HT-29 (cell line): ENCODE measurements around the gene EBF4. TPM values are rescaled to one million over a fixed set of nuclear protein-coding genes. Genes with fewer than 3 reads are reported as not detected.
"Not testable (repeated sequence)": the region's sequence is repeated elsewhere in the genome, so short reads cannot be mapped to it uniquely, and the experiment has no call there.

ENCODE experiments used
- DNase-seq: peaks from one replicate; pipeline ENCODE4 v3.0.0-alpha.2; 2015; ENCODE audit warnings: low spot score
- total RNA-seq: library from RNA; depleted of rRNA; stranded (reverse); fragments of >200 nt; shearing (Covaris generic); gene quantifications from 2 replicates; pipeline ENCODE4 v1.2.3, GENCODE V29; 2014

The EBF4 gene
- total RNA-seq, 1 experiment from 2014 or later = 0.23 TPM

DNA sequence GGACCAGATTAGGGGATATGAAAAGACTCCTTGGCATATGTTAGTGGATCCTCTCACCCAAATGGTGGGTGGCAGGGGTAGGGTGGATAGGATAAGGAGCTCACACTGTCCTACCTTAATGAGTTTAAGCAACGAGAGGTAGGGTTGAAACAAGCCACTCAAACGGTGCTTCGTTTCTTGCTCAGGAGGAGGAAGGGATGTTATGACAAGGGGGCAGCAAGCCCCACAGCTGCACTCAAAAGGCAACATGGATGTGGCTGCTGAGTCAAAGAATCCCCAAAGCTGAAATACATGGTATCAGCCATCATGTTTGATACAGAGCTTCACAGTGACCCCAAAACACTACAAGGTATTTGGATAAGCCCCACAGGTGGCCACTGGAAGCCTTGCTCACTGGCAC is 20.1 kb upstream of the EBF4 start:
- DNase-seq = no peak

DNA sequence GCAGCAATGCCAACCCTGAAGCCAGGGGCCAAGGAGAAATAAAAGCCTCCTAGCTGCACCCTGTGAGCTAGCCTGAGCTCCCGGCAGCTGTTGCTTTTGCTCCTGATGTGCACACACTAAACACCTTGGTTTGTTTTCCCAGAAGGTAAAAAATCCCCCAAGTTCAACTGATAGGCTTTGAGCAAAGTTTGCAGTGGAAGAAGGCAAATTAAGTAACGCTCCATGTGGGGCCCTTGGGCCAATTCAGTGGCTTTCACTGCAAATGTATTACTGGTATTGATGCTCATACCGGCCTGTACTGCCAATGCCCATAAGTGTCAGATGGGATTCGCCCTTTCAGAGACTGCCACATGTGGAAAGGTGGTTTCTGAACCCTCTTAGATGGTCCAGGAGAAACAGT is 19.1 kb upstream of the EBF4 start:
- DNase-seq = no peak

DNA sequence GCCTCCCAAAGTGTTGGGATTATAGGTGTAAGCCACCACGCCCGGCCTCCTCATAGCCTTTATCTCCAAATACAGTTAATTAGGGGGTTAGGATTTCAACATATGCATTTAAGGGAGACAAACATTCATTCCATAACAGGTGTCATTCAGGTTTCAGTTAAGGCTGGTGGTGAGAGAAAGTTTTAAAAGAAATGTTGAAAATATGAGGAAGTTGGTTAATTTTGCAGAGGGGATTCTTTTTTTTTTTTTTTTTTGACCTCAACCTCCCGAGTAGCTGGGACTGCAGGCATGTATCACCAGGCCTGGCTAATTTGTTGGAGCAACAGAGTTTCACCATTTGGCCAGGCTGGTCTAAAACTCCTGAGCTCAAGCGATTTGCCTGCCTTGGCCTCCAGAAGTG is 12.5 kb upstream of the EBF4 start:
- no peak for DNase-seq

DNA sequence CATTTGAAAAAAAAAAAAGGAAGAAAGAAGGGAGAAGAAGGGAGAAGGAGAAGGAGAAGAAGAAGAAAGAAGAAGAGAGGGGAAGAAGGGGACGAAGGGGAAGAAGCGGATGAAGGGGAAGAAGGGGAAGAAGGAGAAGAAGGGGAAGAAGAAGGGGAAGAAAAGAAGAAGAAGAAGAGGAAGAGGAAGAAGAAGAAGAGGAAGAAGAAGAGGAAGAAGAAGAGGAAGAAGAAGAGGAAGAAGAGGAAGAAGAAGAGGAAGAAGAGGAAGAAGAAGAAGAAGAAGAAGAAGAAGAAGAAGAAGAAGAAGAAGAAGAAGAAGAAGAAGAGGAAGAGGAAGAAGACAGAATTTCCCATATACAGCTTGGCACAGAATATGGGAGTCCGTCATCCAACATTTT is 10.5 kb upstream of the EBF4 start:
- not testable (repeated sequence) for DNase-seq

DNA sequence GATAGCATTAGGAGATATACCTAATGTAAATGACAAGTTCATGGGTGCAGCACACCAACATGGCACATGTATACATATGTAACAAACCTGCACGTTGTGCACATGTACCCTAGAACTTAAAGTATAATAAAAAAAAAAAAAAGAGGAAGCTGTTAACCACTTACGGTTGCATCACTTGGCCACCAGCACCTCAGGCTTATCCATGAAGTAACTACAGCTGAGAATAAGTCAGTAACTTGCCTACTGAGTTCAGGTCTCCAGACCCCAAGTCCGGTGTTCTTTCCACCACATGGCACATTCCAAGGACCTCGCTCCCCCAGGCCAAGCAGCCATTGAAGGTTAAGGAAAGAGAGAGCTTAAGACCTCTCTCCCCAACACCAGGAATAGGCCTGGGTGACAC is 7.8 kb upstream of the EBF4 start:
- DNase-seq = not testable (repeated sequence)

DNA sequence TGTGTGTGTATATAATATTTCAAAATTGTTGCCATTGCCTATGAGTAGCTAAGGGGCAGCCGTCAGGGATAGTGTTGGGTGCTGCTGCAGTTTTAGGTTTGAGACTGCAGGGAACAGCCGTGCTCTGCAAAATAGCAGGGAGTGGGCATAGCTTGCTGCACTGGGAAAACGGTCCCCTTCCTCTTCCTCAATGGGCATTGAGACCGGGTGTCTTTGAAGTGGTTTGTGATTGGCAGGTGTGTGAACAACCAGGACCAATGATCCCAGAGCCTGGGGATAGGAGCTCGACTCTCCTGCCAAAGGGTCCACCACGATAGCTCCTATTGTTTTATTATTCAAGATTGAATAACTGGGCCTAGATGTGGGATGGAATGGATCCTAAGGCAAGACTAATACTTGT is 5.1 kb upstream of the EBF4 start:
- DNase-seq = no peak

DNA sequence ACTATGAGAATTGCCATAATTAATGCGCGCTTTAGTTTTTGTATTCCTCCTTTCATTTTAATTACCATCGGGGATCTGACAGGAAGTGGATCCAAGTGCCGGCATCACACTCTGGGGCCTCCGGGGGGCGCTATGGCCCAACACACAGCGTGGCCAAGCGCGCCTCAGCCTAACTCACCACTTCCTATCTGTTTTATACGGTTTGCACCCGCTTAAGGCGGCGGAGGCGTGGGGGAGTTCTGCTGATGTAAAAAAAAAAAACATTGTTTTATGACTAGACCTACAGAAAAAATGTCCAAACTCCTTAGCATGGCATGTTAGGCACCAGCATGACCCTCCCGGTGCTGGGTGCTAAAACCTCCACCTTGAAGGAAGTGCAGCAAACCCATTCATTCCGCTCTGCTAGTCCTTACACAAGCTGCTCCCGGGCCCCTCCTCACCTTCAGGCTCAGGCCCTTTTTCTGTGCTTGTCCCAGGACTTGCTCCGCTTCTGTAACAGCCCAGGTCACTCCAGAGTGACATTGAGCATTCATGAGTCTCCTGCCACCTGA is 4.5 kb upstream of the EBF4 start:
- peak; percentile 26 for DNase-seq

DNA sequence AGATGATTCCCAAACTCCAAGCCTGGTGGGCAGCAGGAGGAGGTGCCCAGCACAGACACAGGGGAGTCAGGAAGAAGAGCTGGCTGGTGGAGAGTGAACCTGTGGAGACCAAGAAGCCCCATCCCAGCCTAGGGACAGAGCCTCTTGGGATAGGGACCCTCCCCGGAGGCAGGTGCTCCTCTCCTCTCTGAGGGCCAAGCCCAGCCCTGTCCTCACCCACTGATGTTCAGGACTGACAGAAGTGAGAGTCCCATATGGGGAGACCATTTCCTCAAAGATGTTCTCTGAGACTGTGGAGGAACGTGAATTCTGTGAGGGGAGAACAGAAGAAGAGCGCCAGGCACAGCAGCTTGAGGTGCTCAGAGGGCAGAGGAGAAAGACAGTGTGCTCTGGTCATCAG is 2.4 kb upstream of the EBF4 start:
- no peak for DNase-seq

DNA sequence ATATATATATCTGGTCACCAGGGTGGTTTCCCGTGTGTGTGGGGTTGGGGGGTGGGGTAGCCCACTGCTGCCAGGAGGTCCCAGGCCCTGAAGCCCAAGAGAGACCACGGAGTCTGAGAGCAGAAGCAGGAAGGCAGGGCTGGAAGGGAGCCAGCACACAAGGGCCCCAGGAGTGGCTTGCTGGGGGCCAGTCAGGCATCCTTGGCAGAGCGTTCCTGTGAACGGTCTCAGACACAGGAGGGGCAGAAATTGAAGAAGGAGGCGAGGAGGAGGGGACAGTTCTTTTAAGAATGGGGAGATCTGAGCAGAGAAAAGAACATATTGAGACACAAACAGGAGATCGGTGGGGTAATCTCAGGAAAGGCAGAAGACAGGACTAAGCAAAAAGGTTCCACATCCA is 1.9 kb upstream of the EBF4 start:
- no peak for DNase-seq

DNA sequence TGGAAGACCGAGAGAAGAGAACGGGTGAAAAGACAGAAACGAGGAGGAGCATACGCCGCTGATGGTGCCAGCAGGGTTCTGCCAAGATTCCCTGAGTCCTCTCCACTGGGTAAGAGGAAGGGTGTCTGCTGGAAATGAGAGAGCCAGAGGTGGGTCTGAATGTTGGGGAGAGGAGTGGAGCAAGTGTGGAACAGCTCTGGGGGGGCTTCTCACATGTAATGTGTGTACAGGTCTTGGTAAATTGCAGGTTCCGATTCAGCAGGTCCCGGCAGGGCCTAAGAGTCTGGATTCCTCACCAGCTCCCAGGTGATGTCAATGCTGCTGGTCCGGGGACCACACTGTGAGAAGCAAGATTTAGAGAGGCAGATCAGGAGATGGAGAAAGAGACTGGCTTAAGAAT is 1.5 kb upstream of the EBF4 start:
- DNase-seq = no peak

DNA sequence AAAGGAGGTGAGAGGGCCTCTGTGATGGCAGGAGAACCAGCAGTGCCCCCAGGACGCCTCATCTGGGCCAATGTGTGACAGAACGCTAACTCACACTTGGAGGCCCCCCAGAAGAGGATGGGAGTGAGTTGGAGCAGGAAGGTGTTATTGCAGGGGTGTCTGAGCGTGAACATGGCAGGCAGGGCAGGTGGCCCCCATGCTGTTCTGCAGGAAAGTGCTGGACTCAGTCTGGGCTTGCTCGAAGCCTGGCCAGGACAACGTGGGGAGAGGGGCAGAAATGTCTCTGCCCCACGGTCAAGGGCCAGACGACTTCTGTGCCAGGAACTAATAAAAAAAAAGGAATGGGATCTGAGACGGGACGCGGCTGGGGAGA is 931 bp upstream of the EBF4 start:
- DNase-seq = no peak

DNA sequence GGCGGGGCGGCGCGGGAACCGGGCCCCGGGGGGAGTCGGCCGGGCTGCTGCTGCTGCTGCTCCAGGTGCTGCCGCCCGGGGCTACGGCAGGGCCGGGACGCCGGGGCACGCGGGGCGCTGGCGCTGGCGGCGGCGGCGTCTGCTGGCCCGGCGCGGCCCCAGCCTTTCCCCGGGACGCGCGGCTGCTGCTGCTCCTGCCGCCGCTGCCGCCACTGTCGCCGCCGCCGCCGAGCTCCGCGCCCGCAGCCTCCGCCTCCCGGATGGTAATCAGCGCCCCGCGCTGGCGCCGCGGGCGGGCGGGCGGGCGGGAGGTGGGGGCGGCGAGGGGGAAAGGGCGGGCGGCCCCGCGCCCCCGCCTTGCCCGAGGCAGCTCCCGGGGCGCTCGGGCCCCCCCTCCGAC is 306 bp downstream of the EBF4 start:
- DNase-seq = no peak

DNA sequence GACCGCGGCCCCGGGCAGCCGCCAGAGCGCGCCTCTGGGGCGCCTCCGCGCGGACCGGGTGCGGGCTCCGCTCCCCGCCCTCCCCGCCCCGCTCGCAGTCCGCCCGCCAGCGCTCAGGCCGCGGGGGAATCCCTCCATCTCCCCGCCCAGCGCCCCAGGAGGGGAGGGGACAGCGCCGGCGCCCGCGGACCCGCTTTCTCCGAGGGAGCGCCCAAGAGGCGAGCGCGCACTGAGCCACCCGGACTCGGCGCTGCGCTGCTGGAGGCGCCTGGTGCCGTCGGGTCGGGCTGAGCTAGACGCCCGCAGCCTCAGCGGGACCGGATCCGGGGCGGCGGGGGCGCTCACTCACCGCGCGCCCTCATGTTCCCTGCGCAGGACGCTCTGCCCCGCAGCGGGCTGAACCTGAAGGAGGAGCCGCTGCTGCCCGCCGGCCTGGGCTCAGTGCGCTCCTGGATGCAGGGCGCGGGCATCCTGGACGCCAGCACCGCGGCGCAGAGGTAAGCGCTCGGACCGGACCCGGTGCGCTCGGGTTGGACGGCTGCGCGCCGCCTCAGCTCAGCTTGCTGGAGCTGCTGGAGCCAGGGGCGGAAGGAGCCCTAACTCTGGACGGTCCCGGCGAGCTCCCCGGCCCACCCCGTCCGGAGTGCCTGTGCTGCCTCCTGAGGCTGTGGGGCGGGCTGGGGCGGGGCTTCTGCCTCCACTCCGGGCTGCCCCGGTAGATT is 867 bp downstream of the EBF4 start:
- DNase-seq = no peak

DNA sequence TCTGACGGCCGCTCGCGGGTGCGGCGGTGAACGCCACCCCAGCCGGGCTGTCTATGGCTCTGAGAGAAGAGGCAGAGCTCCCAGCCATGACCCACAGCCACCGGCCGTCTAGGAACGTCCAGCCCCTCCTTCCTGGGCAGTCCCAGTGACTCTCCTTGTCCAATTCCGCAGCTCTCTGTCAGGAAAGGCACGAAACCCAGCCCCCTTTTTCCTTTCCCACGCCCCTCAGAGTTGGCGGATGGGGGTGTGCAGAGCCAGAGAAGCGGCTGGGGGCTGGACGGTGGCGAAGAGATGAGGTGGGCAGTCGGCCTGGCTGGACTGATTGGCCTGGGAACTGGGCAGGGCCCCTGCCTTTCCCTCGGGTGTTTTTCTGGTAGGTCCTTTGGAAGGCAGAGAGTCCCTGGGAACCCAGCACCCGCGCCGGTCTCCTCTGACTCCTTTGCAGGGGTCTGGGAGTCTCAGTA is 1.5 kb downstream of the EBF4 start:
- DNase-seq = no peak

DNA sequence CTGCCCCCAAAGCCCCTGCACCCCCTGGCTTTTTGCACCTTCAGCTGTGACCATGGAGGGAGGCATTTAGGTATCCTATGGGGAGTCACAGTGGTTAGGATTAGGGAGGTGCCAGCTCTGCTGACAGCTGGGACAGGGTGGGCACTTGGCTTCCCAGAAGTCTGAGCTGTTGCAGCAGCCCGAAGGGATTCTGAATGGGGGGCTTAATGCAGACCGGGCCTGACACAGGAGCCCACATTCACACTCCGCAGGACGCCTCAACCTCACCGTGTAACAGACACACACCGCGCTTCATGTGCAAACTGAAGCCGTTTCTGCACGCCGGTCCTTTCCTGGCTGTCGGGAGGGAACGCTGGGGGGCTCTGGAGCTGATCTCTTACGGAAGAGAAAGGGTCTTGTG is 1.9 kb downstream of the EBF4 start:
- DNase-seq = no peak

DNA sequence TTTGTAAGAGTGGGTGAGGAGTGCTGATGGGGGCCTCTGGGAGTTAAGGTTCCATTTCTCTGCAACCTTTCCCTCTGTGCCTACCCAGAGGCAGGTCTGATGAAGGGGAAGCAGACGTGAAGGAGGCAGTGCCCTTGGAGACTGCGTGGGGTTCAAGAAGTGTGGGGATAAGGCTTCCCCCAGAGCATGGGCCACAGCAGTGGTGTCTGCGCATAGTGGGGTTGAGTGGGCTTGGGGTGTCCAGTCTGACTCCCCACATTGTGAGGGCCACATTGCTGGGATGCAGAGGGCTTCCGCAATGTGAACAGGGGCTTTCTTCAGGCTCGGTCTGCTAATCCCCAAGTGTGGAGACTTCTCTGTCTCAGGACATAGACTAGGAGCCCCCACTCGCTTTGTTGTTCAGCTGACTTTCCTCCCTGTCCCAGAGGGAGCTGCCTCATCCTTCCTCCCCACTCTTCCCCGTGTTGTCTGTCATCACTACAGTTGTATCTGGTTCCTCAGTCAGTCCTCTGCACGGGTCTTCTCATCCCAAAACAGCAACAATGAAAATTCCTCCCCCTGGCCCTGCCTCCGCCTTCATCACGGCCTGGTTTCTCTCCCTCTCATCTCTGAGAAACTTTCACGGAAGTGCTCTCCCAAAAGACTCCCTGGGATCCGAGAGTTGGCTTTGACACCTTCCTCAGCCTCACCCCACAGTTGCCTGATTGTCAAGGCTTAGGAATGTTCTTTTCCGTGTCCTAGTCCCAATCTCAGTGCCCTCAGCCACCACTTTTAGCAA is 2.8 kb downstream of the EBF4 start:
- DNase-seq = no peak

DNA sequence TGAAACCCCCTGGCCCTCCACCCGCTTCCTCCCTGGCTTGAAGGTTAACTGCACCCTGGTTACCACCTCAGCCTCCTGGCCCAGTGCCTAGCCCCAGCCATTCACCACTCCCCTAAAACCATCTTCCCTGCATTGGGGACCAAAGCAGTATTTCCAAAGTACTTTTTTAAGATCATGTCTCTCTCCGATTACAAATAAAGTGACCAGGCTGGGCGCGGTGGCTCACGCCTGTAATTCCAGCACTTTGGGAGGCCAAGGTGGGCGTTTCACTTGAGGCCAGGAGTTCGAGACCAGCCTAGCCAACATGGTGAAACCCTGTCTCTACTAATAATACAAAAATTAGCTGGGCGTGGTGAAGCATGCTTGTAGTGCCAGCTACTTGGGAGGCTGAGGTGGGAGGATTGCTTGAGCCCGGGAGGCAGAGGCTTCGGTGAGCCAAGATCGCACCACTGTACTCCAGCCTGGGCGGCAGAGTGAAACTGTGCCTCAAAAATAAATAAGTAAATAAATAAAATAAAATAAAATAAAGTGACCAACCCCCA is 3.5 kb downstream of the EBF4 start:
- DNase-seq = not testable (repeated sequence)

DNA sequence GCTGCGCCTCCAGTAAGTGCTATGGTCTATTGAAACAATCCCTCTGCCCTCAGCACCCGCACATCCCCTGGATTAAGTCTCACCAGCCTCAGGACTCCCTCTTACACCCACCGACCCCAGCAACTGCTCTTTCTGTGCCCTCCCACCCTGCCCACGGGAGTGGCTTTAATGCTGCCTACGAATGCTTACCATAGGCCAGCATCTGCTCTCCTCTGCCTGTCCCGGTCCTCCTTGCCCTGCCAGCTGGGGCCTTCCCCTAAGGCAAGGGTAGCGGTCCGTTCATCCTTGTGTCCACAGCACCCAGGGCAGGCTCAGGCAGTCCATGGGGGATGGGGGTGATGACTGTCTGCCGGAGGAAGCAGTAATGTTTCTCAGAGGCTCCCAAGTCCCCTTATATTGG is 4.1 kb downstream of the EBF4 start:
- no peak for DNase-seq

DNA sequence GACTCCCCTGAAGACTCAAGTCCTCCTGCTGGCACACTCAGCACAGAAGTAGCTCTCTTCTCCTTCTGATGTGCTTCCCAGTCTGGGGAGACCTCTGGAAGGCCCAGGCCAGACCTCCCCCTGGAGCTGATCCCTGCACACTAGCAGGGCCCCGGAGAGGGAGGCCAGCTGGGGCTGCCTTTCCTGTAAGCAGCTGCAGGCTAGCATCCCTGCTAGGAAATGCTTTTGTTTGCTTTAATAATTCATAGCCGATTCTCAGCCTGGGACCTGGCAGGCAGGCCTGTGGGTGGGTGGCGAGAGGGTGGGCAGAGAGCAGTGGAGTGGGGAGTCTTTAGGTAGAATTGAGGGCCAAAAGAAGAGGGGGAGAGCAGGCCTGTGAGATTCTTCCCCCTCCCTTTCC is 5.2 kb downstream of the EBF4 start:
- DNase-seq = no peak

DNA sequence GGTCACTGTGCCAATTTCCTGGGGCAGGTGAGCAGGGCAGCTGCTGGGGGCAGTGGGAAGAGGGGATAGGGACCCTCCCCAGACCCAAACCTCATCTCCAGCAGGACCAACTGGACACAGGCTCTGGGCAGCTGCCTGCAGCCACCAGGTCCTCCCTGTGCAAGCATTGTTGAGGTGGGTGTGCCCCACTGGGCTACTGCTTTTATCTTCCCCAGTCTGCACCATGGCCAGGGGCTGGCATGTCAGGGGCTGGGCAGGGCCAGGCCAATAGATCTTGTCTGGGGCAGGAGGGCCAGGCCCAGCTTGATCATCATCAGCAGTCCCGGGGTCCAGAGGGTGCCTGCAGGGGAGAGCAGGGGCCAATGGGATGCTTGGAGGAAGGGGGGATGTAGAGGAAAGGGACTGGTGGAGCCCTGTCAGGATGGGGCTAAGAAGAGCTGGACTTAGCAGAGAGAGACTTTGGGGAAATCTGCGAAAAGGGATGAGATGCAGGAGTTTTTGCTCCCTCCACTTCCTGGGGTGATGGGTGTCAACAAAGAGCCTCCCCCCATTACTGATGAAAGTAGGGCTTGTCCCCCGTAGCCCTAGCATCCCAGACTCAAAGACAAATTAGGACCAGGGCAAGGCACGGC is 5.7 kb downstream of the EBF4 start:
- DNase-seq = no peak

DNA sequence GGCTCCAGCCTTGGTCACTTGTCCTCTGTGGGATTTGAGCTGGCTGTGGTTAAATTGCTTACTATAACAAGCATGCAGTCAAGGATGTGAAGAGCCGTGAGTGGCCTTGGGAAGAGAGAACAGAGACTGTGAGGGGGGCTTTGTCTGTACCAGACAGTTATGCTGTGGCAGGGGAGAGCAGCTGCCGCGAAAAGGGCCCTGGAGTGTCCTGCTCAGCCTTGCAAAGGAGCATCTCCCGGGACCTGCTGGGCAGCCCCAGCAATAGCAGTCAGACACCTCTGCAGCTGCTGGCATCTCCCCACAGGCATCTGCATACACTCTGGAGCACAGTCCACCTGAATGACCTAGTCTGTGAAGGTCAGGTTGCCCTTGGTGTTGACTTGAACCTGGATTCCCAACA is 6.3 kb downstream of the EBF4 start:
- DNase-seq = no peak

DNA sequence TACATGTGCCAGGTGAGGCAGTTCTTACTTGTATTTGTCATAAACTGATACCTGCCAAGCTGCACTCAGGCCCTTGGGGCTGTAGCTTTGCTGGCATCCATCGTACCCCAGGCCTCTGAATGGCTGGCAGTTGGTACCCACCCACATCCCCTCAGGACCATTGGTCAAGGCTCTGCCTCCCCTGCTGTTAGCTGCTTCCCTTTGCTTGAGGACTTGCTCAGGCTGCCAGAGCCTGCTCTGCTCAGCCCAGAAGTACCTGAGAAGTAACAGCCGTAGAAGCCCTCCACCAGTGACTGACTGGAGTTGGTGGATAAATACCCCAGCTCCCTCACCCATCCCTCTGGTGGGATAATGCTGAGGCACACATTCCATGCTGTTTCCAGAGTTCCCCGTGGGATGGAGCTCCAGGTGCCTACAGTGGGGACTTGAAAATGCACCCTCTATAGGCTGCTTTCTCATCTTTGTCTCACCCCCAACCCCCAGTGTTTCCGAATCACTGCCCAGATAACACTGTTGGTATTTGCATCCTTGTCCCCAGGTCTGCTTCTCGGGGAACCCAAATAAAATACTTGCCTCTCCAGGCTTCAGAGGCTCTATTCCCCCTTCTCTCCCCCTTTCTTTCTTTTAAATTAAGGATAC is 7.3 kb downstream of the EBF4 start:
- DNase-seq = no peak
